Measurements from ENCODE around the gene CYP46A1.

DNA sequence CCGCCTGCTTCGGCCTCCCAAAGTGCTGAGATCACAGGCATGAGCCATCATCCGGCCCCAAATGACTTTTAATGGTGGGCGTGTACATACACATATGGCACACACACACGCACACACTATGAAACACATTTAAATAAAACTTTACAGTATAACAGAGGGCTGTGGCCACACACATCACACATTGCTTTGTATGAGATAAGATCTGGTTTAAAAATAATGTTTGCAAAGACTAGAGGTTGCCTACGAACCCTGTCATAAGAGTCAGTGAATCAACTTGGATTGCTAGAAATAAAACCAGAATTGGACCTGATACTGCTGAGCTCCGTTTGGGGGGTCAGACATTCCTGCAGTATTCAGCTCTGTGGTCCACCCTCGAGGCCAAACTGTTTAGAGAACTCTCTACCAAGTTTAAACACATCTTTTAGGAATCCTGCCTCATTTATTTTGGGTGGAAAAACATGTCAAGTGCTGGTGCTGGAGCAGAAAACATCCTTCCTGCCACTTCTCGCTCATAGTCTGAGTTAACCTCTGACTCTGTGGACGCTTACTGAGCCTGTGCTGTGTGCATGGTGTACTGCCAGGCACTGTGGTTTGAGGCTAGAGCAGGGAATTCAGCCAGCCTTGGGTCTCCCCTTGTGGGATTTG, 61.3 kb downstream of the CYP46A1 start:
- TF ChIP-seq, protein P1, sequence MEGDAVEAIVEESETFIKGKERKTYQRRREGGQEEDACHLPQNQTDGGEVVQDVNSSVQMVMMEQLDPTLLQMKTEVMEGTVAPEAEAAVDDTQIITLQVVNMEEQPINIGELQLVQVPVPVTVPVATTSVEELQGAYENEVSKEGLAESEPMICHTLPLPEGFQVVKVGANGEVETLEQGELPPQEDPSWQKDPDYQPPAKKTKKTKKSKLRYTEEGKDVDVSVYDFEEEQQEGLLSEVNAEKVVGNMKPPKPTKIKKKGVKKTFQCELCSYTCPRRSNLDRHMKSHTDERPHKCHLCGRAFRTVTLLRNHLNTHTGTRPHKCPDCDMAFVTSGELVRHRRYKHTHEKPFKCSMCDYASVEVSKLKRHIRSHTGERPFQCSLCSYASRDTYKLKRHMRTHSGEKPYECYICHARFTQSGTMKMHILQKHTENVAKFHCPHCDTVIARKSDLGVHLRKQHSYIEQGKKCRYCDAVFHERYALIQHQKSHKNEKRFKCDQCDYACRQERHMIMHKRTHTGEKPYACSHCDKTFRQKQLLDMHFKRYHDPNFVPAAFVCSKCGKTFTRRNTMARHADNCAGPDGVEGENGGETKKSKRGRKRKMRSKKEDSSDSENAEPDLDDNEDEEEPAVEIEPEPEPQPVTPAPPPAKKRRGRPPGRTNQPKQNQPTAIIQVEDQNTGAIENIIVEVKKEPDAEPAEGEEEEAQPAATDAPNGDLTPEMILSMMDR (IDR thresholded peaks at IDR 0.05 in 4 of 5, conservative IDR thresholded peaks at IDR 0.05 in 1 of 5), result no peak
- no peak for TF ChIP-seq POLR2A (IDR thresholded peaks at IDR 0.05)
